WERI-Rb-1 (cell line): ENCODE measurements around the gene DNAAF5.
A peak's percentile ranks its signal among the peaks of the same experiment; 100 is the strongest.

Experiments used
- DNase-seq: peaks from one replicate; pipeline ENCODE4 v3.0.0-alpha.2; 2020
- H3K27ac ChIP-seq: fragments of 250-450 bp; sonication (Bioruptor Pico); 2 replicates; pipeline ENCODE4 v1.5.1; 2020; ENCODE audit warnings: mild to moderate bottlenecking, moderate library complexity
- H3K27me3 ChIP-seq: fragments of 250-450 bp; sonication (Bioruptor Pico); 2 replicates; pipeline ENCODE4 v1.5.1; 2021; ENCODE audit warnings: mild to moderate bottlenecking, low read depth, moderate library complexity; ENCODE audit not compliant: insufficient read depth, severe bottlenecking
- H3K36me3 ChIP-seq: fragments of 250-450 bp; sonication (Bioruptor Pico); 2 replicates; pipeline ENCODE4 v1.5.1; 2020; ENCODE audit warnings: mild to moderate bottlenecking, moderate library complexity
- H3K4me3 ChIP-seq: 2 replicates; pipeline ENCODE4 v1.5.1; 2011; ENCODE audit warnings: low read depth, mild to moderate bottlenecking, control low read depth, low read length
- H3K9me3 ChIP-seq: fragments of 250-450 bp; sonication (Bioruptor Pico); 2 replicates; pipeline ENCODE4 v1.5.1; 2021; ENCODE audit warnings: mild to moderate bottlenecking, moderate library complexity; ENCODE audit not compliant: severe bottlenecking
- TF ChIP-seq, protein P1 (sequence below): IDR thresholded peaks from 2 replicates; pipeline ENCODE4 v1.5.1; 2011; ENCODE audit warnings: low read depth, mild to moderate bottlenecking, control low read depth, inconsistent platforms, low read length

The DNAAF5 gene

DNA sequence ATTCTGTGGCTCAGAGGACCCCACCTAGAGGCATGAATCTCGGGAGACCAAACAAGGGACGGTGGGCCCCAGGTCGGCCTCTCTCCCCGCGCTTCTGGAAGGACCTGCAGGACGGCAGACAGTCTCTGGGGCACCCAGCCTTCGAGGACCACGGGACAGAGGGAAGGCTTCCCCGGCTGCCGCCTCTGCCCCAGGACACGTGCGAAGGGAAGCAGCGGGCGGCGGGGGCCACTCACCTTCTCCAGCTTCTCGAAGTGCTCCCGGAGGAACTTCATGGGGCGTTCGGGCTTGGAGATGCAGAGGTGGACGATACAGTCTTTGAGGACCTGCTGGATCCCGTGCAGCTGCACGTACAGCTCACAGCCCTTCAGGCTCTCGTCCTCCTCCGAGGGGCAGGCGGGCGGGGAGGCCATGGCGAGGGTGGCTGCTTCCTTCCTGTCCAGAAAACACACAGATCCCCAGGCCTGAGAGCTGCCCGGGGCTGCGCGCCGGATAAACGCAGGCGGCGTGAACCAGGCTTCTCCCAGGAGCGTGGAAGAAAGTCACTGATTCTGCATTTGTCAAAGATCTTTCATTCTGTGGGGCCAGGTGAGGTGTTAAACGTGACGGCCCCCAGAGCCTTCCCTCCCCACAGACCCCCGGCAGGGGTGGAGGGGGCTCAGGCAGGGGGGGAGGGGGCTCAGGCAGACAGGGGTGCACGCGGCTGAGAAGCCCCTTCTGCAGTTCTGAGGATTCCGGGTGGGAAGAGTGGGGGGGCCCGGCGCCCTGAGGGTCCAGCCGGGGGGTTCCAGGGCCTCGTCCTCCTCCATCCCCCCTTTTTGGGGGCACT lies 15.2 kb upstream of the DNAAF5 start:
- Histone ChIP-seq H3K36me3 (peaks cover 4% of the 10 kb centered on the region; the same call in 1 of the 2 replicates), H3K27me3 (no peaks in the 10 kb centered on the region), H3K9me3 (no peaks in the 10 kb centered on the region), H3K4me3 (peak overlapping the region; percentile 31), H3K27ac (no peak overlapping the region)
- TF ChIP-seq, protein P1, sequence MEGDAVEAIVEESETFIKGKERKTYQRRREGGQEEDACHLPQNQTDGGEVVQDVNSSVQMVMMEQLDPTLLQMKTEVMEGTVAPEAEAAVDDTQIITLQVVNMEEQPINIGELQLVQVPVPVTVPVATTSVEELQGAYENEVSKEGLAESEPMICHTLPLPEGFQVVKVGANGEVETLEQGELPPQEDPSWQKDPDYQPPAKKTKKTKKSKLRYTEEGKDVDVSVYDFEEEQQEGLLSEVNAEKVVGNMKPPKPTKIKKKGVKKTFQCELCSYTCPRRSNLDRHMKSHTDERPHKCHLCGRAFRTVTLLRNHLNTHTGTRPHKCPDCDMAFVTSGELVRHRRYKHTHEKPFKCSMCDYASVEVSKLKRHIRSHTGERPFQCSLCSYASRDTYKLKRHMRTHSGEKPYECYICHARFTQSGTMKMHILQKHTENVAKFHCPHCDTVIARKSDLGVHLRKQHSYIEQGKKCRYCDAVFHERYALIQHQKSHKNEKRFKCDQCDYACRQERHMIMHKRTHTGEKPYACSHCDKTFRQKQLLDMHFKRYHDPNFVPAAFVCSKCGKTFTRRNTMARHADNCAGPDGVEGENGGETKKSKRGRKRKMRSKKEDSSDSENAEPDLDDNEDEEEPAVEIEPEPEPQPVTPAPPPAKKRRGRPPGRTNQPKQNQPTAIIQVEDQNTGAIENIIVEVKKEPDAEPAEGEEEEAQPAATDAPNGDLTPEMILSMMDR: no peak
- DNase-seq: no peak

DNA sequence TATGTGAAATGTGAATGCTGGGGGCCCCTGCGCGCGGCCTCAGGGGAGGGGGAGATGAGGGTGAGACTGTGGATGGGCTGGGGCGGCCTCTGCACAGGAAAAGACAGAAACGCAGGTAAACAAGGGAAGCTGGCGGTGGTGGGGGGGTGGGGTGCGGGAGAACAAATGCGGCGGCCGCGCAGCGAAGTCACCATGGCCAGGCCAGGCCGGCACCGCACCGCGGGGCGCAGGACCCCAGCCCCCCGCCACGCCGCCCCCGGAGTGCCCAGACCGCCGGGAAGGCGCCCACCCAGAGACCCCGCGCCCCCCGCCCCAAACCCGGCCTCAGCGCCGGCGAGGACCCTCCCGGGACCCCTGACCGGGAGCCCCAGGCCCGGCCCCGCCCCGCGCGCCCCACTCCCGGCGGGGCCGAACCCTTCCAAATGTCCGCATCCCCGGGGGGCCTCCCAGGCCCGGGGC lies 14.5 kb upstream of the DNAAF5 start:
- Histone ChIP-seq H3K4me3 (peak overlapping the region; percentile 31), H3K9me3 (no peaks in the 10 kb centered on the region), H3K27me3 (no peaks in the 10 kb centered on the region), H3K36me3 (peaks cover 3% of the 10 kb centered on the region; the same call in 1 of the 2 replicates), H3K27ac (no peak overlapping the region)
- DNase-seq: no peak
- TF ChIP-seq, protein P1: no peak

DNA sequence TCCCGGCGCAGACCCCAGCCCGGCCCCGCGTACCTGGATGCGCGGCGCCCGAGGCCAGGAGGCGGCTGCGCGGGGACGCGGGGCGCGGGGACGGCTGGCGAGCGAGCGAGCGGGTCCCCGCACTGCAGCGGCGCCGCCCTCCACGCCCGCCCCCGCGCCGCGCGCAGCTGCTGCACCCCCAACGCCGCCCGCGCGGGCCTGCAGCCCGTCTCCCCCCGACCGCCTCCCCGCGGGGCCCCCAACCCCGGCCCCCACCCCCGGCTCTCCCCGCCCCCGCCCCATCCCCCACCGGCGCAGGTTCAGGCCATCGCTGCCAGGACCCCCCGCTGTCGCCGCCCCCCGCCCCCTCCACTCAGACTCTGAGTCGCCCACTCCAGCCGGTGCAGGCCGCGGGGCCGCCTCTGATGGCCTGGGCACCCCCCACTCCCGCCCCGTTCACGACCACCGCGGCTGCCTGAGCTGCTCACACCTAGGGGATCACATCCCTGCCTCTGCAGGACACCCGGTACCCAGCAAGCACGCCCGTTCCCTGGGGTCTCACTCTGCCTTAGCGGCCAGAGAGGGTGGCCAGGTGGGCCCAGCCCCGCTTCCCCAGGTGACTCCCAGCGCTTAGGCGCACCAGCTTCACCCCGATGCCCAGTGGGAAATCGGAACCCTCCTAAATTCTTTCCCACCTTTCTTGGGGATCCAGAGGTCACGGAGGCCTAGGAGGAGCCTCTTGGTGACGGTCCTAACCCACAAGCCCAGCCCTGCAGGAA lies 13.9 kb upstream of the DNAAF5 start:
- H3K4me3 ChIP-seq: peak overlapping the region; percentile 31
- DNase-seq: no peak
- TF ChIP-seq, protein P1: no peak

GRCh38 chr7:713139-713457 lies 13.4 kb upstream of the DNAAF5 start:
- Histone ChIP-seq H3K4me3 (no peak overlapping the region), H3K27ac (no peak overlapping the region), H3K27me3 (no peaks in the 10 kb centered on the region), H3K36me3 (no peaks in the 10 kb centered on the region; the same call in 1 of the 2 replicates), H3K9me3 (no peaks in the 10 kb centered on the region)
- TF ChIP-seq, protein P1: no peak
- DNase-seq: no peak

More for the DNA sequence above, 13.9 kb upstream of the DNAAF5 start:
- no peaks in the 10 kb centered on the region; the same call in 1 of the 2 replicates for H3K36me3 ChIP-seq
- H3K9me3 ChIP-seq: no peaks in the 10 kb centered on the region
- H3K27me3 ChIP-seq: no peaks in the 10 kb centered on the region
- no peak overlapping the region for H3K27ac ChIP-seq

DNA sequence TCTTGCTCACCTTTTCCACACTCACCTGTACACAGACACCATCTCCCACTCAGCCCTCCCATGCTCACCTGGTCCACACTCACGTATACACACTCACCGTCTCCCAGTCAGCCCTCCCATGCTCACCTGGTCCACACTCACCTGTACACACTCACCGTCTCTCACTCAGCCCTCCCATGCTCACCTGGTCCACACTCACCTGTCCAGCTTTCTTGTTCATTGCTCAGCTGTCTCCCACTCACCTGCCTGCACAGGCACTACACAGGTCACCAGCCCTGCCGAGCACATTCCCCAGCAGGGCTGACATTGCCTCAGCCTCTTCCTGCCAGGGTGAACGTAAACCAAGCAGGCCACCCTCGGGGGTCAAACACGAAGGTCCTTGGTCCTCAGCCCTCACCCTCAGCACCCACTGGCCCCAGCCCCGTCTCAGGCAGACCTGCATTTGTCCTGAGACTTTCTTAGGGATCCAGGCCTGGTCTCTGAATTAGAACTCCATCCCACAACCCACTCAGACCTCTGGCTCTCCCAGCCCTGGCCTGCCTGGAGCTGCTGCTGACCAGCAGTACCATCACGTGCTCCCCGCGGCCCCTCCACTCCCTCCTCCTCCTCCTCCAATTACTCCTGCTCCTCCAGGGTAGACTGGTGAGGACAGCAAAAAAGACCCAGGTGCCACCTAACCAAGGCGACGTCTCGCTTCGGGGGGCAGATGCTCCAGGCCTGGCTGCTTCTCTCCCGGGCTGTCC lies 12.8 kb upstream of the DNAAF5 start:
- Histone ChIP-seq H3K27ac (no peak overlapping the region), H3K9me3 (no peaks in the 10 kb centered on the region), H3K4me3 (no peak overlapping the region), H3K36me3 (no peaks in the 10 kb centered on the region; the same call in 1 of the 2 replicates), H3K27me3 (no peaks in the 10 kb centered on the region)
- DNase-seq: no peak
- TF ChIP-seq, protein P1: no peak
